Activated CD8-positive, alpha-beta T cell treated with anti-CD3 and anti-CD28 coated beads for 36 hours (primary cell): ENCODE data around the gene NUDT3. TPM values are rescaled to one million over a fixed set of nuclear protein-coding genes. Genes with fewer than 3 reads are reported as not detected.

Source experiments
- ATAC-seq: fragments of 200-7000 bp; cut with Tn5 transposase; one replicate; pipeline ENCODE4 v1.10.0; 2021; ENCODE audit warnings: mild to moderate bottlenecking, moderate library complexity
- CTCF ChIA-PET: fragments of 350-600 bp; sonication (Branson Sonifier 250); formaldehyde crosslinking; loops from one replicate; lab custom pipeline; 2021; ENCODE audit warnings: antibody characterized with exemption; lab: Charles Lee
- POLR2A ChIA-PET: fragments of 350-600 bp; sonication (Branson Sonifier 250); formaldehyde crosslinking; loops from one replicate; lab custom pipeline; 2021; ENCODE audit warnings: antibody characterized with exemption; lab: Charles Lee
- DNase-seq: peaks from one replicate; pipeline ENCODE4 v3.0.0-alpha.2; 2020
- H3K27ac Mint-ChIP-seq: one replicate; pipeline ENCODE4 v1.8.0; 2021; ENCODE audit warnings: mild to moderate bottlenecking, mixed read lengths
- H3K27me3 Mint-ChIP-seq: one replicate; pipeline ENCODE4 v1.8.0; 2021; ENCODE audit warnings: mixed read lengths
- H3K36me3 Mint-ChIP-seq: one replicate; pipeline ENCODE4 v1.8.0; 2021; ENCODE audit warnings: low read depth, mixed read lengths
- H3K4me1 Mint-ChIP-seq: one replicate; pipeline ENCODE4 v1.8.0; 2021; ENCODE audit warnings: low read depth, mixed read lengths
- H3K4me3 Mint-ChIP-seq: one replicate; pipeline ENCODE4 v1.8.0; 2021; ENCODE audit warnings: mild to moderate bottlenecking, moderate library complexity, mixed read lengths
- H3K9me3 Mint-ChIP-seq: one replicate; pipeline ENCODE4 v1.8.0; 2021; ENCODE audit warnings: mixed read lengths
- intact Hi-C: fragments of 100-400 bp; cut with micrococcal nuclease; formaldehyde crosslinking; loops from one replicate; pipeline ENCODE4 v1.10.0; 2022
- total RNA-seq, 2 experiments: library from RNA; stranded (reverse); gene quantifications; one replicate each; pipeline ENCODE4 v1.2.3, GENCODE V29; 2021
- TF ChIP-seq, protein P1 (sequence below): fragments of 200-600 bp; IDR thresholded peaks from one replicate; pipeline ENCODE4 v1.8.0; 2022; ENCODE audit warnings: antibody characterized with exemption, mild to moderate bottlenecking

The NUDT3 gene
- total RNA-seq, 2 experiments from 2014 or later: 15.0 to 15.2 TPM

- Mint-ChIP-seq H3K9me3 (no peaks in the 10 kb centered on the region), H3K36me3 (peaks cover 13% of the 10 kb centered on the region), H3K27me3 (no peaks in the 10 kb centered on the region), H3K4me1 (peaks cover 6% of the 10 kb centered on the region), H3K27ac (no peak overlapping the region), H3K4me3 (no peak overlapping the region)
- ChIA-PET POLR2A (interaction anchor here (1.8 kb wide), 1 partner anchor 116 kb away, joined by 4 read pairs; the partner anchor contains the start of gene NUDT3), CTCF (interaction anchor here (0.8 to 1.8 kb wide), 6 partner anchors 9 to 116 kb away, joined by 3 to 5 read pairs (median 4); no protein-coding TSS in a partner anchor)
- TF ChIP-seq, protein P1, sequence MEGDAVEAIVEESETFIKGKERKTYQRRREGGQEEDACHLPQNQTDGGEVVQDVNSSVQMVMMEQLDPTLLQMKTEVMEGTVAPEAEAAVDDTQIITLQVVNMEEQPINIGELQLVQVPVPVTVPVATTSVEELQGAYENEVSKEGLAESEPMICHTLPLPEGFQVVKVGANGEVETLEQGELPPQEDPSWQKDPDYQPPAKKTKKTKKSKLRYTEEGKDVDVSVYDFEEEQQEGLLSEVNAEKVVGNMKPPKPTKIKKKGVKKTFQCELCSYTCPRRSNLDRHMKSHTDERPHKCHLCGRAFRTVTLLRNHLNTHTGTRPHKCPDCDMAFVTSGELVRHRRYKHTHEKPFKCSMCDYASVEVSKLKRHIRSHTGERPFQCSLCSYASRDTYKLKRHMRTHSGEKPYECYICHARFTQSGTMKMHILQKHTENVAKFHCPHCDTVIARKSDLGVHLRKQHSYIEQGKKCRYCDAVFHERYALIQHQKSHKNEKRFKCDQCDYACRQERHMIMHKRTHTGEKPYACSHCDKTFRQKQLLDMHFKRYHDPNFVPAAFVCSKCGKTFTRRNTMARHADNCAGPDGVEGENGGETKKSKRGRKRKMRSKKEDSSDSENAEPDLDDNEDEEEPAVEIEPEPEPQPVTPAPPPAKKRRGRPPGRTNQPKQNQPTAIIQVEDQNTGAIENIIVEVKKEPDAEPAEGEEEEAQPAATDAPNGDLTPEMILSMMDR: no peak
- DNase-seq (no peak), ATAC-seq (no peak)
- intact Hi-C loops: no loop called here
Measured at GRCh38 chr6:34276881-34277762, 115.3 kb downstream of the NUDT3 start.

- H3K27me3 Mint-ChIP-seq: no peaks in the 10 kb centered on the region
- H3K36me3 Mint-ChIP-seq: peaks cover 10% of the 10 kb centered on the region
- intact Hi-C loops: no loop called here
- no peak for DNase-seq
- POLR2A ChIA-PET: interaction anchor here (1.8 kb wide), 1 partner anchor 117 kb away, joined by 4 read pairs; the partner anchor contains the start of gene NUDT3
- ATAC-seq: no peak
- TF ChIP-seq, protein P1: no peak
- H3K4me3 Mint-ChIP-seq: no peak overlapping the region
- CTCF ChIA-PET: interaction anchor here (0.7 to 1.8 kb wide), 5 partner anchors 8 to 221 kb away, joined by 3 to 5 read pairs (median 4); no protein-coding TSS in a partner anchor
- H3K27ac Mint-ChIP-seq: no peak overlapping the region
- no peaks in the 10 kb centered on the region for H3K9me3 Mint-ChIP-seq
- H3K4me1 Mint-ChIP-seq: peaks cover 6% of the 10 kb centered on the region
Measured at GRCh38 chr6:34276191-34276590, 116.3 kb downstream of the NUDT3 start.

GRCh38 chr6:34275128-34275804, 117.2 kb downstream of the NUDT3 start:
- intact Hi-C loops: no loop called here
- CTCF ChIA-PET: no interaction called here

DNA sequence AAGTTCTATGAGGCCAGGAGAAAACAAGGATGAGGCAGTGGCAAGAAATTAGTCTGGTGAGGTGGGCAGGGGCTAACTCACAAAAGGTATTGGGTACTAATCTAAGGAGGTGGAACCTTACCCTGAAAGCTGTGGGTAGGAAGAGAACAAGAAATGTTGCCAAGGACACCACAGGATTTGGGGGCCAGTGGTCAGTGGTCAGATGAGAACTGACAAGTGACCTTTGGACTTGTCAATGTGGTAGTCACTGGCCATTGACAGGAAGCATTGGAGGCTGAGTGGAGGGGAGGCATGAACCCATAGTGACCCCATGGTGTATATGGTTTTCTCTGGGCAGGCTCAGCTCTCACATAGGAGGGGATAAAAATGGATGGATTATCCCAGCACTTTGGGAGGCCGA, 118.3 kb downstream of the NUDT3 start:
- no peaks in the 10 kb centered on the region for H3K27me3 Mint-ChIP-seq
- POLR2A ChIA-PET: no interaction called here

More at GRCh38 chr6:34275128-34275804, 117.2 kb downstream of the NUDT3 start:
- H3K36me3 Mint-ChIP-seq: peaks cover 10% of the 10 kb centered on the region
- no peaks in the 10 kb centered on the region for H3K27me3 Mint-ChIP-seq
- ATAC-seq (peak; percentile 55), DNase-seq (peak; percentile 10)
- TF ChIP-seq, protein P1: no peak
- H3K4me3 Mint-ChIP-seq: no peak overlapping the region
- POLR2A ChIA-PET: no interaction called here
- no peaks in the 10 kb centered on the region for H3K9me3 Mint-ChIP-seq
- no peak overlapping the region for H3K27ac Mint-ChIP-seq
- peaks cover 6% of the 10 kb centered on the region for H3K4me1 Mint-ChIP-seq

More for the DNA sequence above, 118.3 kb downstream of the NUDT3 start:
- H3K4me3 Mint-ChIP-seq: no peak overlapping the region
- TF ChIP-seq, protein P1: no peak
- H3K9me3 Mint-ChIP-seq: no peaks in the 10 kb centered on the region
- CTCF ChIA-PET: no interaction called here
- H3K36me3 Mint-ChIP-seq: peaks cover 4% of the 10 kb centered on the region
- H3K27ac Mint-ChIP-seq: no peak overlapping the region
- DNase-seq (no peak), ATAC-seq (no peak)
- intact Hi-C loops: no loop called here
- H3K4me1 Mint-ChIP-seq: peaks cover 11% of the 10 kb centered on the region
